OCI-LY3 (cell line): ENCODE results near the gene CNPY1.

Experiments
- CTCF ChIP-seq: fragments of 200-600, 300-600 bp; sonication (generic); IDR thresholded peaks from 2 replicates; pipeline ENCODE4 v1.5.1; 2014; ENCODE audit warnings: antibody characterized with exemption, low read length, low read depth
- EZH2phosphoT487 ChIP-seq: fragments of 200-600 bp; shearing (Covaris generic); IDR thresholded peaks from 2 replicates; pipeline ENCODE4 v1.6.1; 2018; ENCODE audit warnings: antibody characterized with exemption, mixed run types, low read depth

DNA sequence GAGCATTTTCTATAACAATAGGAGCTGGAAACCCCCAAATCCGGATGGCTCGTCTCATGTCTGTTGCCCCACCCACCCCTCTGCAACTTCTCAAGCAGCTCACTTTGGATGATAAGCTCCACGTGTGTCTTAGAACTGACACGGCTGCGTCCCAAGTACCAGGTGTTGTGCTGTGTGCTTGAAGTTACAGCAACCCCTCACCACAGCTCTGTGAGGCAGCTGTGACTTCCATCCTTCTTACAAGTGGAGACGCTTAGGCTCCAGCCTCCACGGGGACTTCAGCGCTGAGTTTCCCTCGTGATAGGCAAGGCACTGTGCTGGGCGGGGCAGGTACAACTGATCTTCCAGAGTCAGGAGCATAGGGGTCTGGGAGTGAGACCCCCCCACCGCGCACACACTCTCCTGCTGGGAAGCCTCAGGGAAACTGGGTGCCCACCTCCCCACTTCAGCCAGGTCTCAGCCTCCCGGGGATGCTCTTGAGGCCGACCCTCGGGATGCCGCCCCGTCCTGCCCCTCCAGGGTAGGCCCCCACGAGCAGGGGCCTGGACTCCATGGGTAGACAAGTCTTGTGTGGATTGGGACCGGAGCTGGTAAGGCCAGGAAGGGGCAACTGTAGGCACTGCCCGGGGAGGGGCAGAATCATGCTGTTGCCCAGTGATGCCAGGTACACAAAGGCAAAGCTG, 57.1 kb downstream of the CNPY1 start:
- TF ChIP-seq CTCF, result no peak
- no peak for TF ChIP-seq EZH2phosphoT487
